ENCODE results near the gene PLA2G5.

The PLA2G5 gene

GRCh38 chr1:20086800-20087199 is 16.8 kb downstream of the PLA2G5 start:
- Histone ChIP-seq H3K27ac (ENCODE audit: low read depth in 2 of 2, low read length in 2 of 2) (no peak overlapping the region), H3K4me3 (ENCODE audit: low read length in 2 of 2) (no peak overlapping the region), H3K27me3 (ENCODE audit: control insufficient read depth in 2 of 2, insufficient read depth in 2 of 2, low read length in 2 of 2) (no peaks in the 10 kb centered on the region), H3K4me1 (ENCODE audit: control insufficient read depth in 2 of 2, insufficient read depth in 2 of 2, low read length in 2 of 2) (no peaks in the 10 kb centered on the region), H3K9ac (ENCODE audit: low read depth in 1 of 2, low read length in 2 of 2) (no peak overlapping the region), H3K9me3 (ENCODE audit: control insufficient read depth in 2 of 2, low read length in 2 of 2) (no peaks in the 10 kb centered on the region), H3K36me3 (ENCODE audit: control insufficient read depth in 2 of 2, insufficient read depth in 2 of 2, low read length in 2 of 2) (no peaks in the 10 kb centered on the region)

- H3K9ac ChIP-seq (ENCODE audit: low read depth in 1 of 2, low read length in 2 of 2) = no peak overlapping the region
- H3K4me1 ChIP-seq (ENCODE audit: control insufficient read depth in 2 of 2, insufficient read depth in 2 of 2, low read length in 2 of 2) = no peaks in the 10 kb centered on the region
- H3K27me3 ChIP-seq (ENCODE audit: control insufficient read depth in 2 of 2, insufficient read depth in 2 of 2, low read length in 2 of 2) = no peaks in the 10 kb centered on the region
- H3K4me3 ChIP-seq (ENCODE audit: low read length in 2 of 2) = no peak overlapping the region
- H3K27ac ChIP-seq (ENCODE audit: low read depth in 2 of 2, low read length in 2 of 2) = no peak overlapping the region
- H3K9me3 ChIP-seq (ENCODE audit: control insufficient read depth in 2 of 2, low read length in 2 of 2) = no peaks in the 10 kb centered on the region
- H3K36me3 ChIP-seq (ENCODE audit: control insufficient read depth in 2 of 2, insufficient read depth in 2 of 2, low read length in 2 of 2) = no peaks in the 10 kb centered on the region
Measured at GRCh38 chr1:20087668-20088067, 17.7 kb downstream of the PLA2G5 start.

DNA sequence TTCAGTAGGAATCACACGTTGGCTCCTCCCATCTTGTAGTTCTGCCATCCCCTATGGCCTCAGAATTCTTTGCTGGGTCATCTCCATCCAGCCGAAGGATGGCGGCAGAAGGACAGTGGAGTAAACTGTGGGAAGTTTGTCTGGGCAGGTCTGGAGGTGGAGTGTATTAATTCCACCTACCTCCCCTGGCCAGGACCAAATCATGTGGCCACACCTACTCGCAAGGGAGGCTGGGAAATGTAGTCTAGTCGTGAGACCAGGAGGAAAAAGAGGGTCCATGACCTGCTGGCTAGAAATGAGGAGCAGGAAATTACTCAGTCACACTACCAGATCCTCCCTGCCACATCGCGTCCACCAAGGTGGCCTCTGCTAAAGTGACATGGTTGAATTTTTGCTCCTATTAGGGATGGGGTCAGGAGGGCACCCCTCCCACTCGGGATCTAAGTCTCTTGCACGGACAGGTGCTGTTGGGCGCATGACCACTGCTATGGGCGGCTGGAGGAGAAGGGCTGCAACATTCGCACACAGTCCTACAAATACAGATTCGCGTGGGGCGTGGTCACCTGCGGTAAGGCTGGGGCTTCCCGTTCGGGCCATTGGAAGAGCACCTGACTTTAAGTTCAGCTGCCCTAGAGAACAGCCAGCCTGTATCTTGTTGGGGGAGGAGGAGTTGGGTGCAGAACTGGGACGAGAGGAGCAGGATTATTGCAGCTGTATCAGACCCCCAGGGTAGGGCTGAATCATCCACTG is 19.5 kb downstream of the PLA2G5 start:
- Histone ChIP-seq H3K36me3 (ENCODE audit: control insufficient read depth in 2 of 2, insufficient read depth in 2 of 2, low read length in 2 of 2) (no peaks in the 10 kb centered on the region), H3K4me1 (ENCODE audit: control insufficient read depth in 2 of 2, insufficient read depth in 2 of 2, low read length in 2 of 2) (no peaks in the 10 kb centered on the region), H3K9ac (ENCODE audit: low read depth in 1 of 2, low read length in 2 of 2) (no peak overlapping the region), H3K27me3 (ENCODE audit: control insufficient read depth in 2 of 2, insufficient read depth in 2 of 2, low read length in 2 of 2) (no peaks in the 10 kb centered on the region), H3K27ac (ENCODE audit: low read depth in 2 of 2, low read length in 2 of 2) (no peak overlapping the region), H3K4me3 (ENCODE audit: low read length in 2 of 2) (no peak overlapping the region), H3K9me3 (ENCODE audit: control insufficient read depth in 2 of 2, low read length in 2 of 2) (no peaks in the 10 kb centered on the region)

DNA sequence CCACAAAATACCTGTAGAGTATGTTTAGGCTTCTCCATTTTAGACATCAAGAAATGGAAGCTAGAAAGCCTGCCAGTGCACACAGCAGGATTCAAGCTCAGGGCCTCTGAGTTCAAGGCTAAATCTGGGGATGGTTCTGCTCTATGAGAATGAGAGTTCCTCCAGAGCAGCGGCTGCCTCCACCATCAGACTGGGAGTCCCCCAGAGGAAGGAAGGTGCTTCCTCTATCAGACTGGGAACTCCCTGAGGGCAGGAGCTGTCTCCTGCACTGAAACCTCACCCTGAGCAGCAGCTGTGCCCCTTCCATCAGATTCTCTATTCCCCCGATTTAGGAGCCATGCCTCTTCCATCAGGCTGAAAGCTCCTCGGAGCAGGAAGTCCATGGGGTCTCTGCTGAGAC is 20.1 kb downstream of the PLA2G5 start:
- Histone ChIP-seq H3K9ac (ENCODE audit: low read depth in 1 of 2, low read length in 2 of 2) (no peak overlapping the region), H3K4me1 (ENCODE audit: control insufficient read depth in 2 of 2, insufficient read depth in 2 of 2, low read length in 2 of 2) (no peaks in the 10 kb centered on the region), H3K36me3 (ENCODE audit: control insufficient read depth in 2 of 2, insufficient read depth in 2 of 2, low read length in 2 of 2) (no peaks in the 10 kb centered on the region), H3K27ac (ENCODE audit: low read depth in 2 of 2, low read length in 2 of 2) (no peak overlapping the region), H3K4me3 (ENCODE audit: low read length in 2 of 2) (no peak overlapping the region), H3K27me3 (ENCODE audit: control insufficient read depth in 2 of 2, insufficient read depth in 2 of 2, low read length in 2 of 2) (no peaks in the 10 kb centered on the region), H3K9me3 (ENCODE audit: control insufficient read depth in 2 of 2, low read length in 2 of 2) (no peaks in the 10 kb centered on the region)

GRCh38 chr1:20090641-20091040 is 20.6 kb downstream of the PLA2G5 start:
- H3K27me3 ChIP-seq (ENCODE audit: control insufficient read depth in 2 of 2, insufficient read depth in 2 of 2, low read length in 2 of 2) = no peaks in the 10 kb centered on the region
- no peaks in the 10 kb centered on the region for H3K36me3 ChIP-seq (ENCODE audit: control insufficient read depth in 2 of 2, insufficient read depth in 2 of 2, low read length in 2 of 2)
- H3K27ac ChIP-seq (ENCODE audit: low read depth in 2 of 2, low read length in 2 of 2) = no peak overlapping the region
- H3K4me3 ChIP-seq (ENCODE audit: low read length in 2 of 2) = no peak overlapping the region
- H3K4me1 ChIP-seq (ENCODE audit: control insufficient read depth in 2 of 2, insufficient read depth in 2 of 2, low read length in 2 of 2) = no peaks in the 10 kb centered on the region
- no peaks in the 10 kb centered on the region for H3K9me3 ChIP-seq (ENCODE audit: control insufficient read depth in 2 of 2, low read length in 2 of 2)
- H3K9ac ChIP-seq (ENCODE audit: low read depth in 1 of 2, low read length in 2 of 2) = no peak overlapping the region

GRCh38 chr1:20093303-20093702 is 23.3 kb downstream of the PLA2G5 start:
- Histone ChIP-seq H3K36me3 (ENCODE audit: control insufficient read depth in 2 of 2, insufficient read depth in 2 of 2, low read length in 2 of 2) (no peaks in the 10 kb centered on the region), H3K9ac (ENCODE audit: low read depth in 1 of 2, low read length in 2 of 2) (no peak overlapping the region), H3K27me3 (ENCODE audit: control insufficient read depth in 2 of 2, insufficient read depth in 2 of 2, low read length in 2 of 2) (no peaks in the 10 kb centered on the region), H3K27ac (ENCODE audit: low read depth in 2 of 2, low read length in 2 of 2) (peak overlapping the region in 1 of 2 donors; percentile 30), H3K4me3 (ENCODE audit: low read length in 2 of 2) (no peak overlapping the region), H3K9me3 (ENCODE audit: control insufficient read depth in 2 of 2, low read length in 2 of 2) (no peaks in the 10 kb centered on the region), H3K4me1 (ENCODE audit: control insufficient read depth in 2 of 2, insufficient read depth in 2 of 2, low read length in 2 of 2) (no peaks in the 10 kb centered on the region)

- no peaks in the 10 kb centered on the region for H3K36me3 ChIP-seq (ENCODE audit: control insufficient read depth in 2 of 2, insufficient read depth in 2 of 2, low read length in 2 of 2)
- no peak overlapping the region for H3K9ac ChIP-seq (ENCODE audit: low read depth in 1 of 2, low read length in 2 of 2)
- no peak overlapping the region for H3K4me3 ChIP-seq (ENCODE audit: low read length in 2 of 2)
- no peaks in the 10 kb centered on the region for H3K27me3 ChIP-seq (ENCODE audit: control insufficient read depth in 2 of 2, insufficient read depth in 2 of 2, low read length in 2 of 2)
- no peak overlapping the region for H3K27ac ChIP-seq (ENCODE audit: low read depth in 2 of 2, low read length in 2 of 2)
- H3K9me3 ChIP-seq (ENCODE audit: control insufficient read depth in 2 of 2, low read length in 2 of 2) = no peaks in the 10 kb centered on the region
- no peaks in the 10 kb centered on the region for H3K4me1 ChIP-seq (ENCODE audit: control insufficient read depth in 2 of 2, insufficient read depth in 2 of 2, low read length in 2 of 2)
Measured at GRCh38 chr1:20093940-20094391, 24.0 kb downstream of the PLA2G5 start.

DNA sequence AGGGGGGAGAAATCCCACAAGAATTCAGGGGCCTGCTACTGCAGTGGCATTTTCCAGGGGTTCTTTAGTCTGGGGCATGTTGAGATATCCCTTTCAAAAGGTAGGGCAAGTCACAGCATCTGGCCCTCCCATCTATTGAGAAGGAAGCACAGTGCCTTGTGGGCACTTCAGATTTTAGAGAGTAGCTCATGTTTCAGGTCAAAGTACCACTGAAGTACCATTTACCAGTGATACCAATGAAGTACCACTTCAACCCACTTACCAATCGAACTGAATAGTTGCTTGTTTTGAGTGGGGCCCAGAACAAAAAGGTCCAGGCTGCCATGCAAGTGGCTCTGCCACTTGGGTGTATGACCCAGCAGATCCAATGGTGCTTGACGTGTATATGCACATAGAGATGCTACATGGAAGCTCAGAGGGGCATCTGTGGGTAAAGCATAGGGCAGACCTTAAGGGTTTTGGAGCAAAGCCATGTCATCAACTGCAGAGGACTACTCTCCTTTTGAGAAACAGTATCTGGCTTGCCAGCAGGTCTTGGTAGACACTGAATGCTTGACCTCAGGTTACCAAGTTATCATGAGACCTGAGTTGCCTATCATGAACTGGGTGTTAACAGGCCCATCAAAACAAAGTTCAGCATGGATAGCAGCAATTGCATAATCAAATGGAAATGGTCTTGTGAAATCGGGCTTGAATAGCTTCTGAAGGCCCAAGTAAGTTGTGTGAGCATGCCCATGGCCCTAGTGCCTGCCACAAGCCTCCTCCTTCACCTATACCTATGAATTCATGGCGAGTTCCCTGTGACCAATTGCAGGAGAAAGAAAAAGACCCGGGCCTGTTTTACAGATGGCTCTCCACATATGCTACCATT is 25.8 kb downstream of the PLA2G5 start:
- Histone ChIP-seq H3K4me3 (ENCODE audit: low read length in 2 of 2) (no peak overlapping the region), H3K9me3 (ENCODE audit: control insufficient read depth in 2 of 2, low read length in 2 of 2) (no peaks in the 10 kb centered on the region), H3K27me3 (ENCODE audit: control insufficient read depth in 2 of 2, insufficient read depth in 2 of 2, low read length in 2 of 2) (no peaks in the 10 kb centered on the region), H3K27ac (ENCODE audit: low read depth in 2 of 2, low read length in 2 of 2) (no peak overlapping the region), H3K4me1 (ENCODE audit: control insufficient read depth in 2 of 2, insufficient read depth in 2 of 2, low read length in 2 of 2) (no peaks in the 10 kb centered on the region), H3K9ac (ENCODE audit: low read depth in 1 of 2, low read length in 2 of 2) (no peak overlapping the region), H3K36me3 (ENCODE audit: control insufficient read depth in 2 of 2, insufficient read depth in 2 of 2, low read length in 2 of 2) (no peaks in the 10 kb centered on the region)

- Histone ChIP-seq H3K9me3 (ENCODE audit: control insufficient read depth in 2 of 2, low read length in 2 of 2) (no peaks in the 10 kb centered on the region), H3K27me3 (ENCODE audit: control insufficient read depth in 2 of 2, insufficient read depth in 2 of 2, low read length in 2 of 2) (no peaks in the 10 kb centered on the region), H3K9ac (ENCODE audit: low read depth in 1 of 2, low read length in 2 of 2) (no peak overlapping the region), H3K36me3 (ENCODE audit: control insufficient read depth in 2 of 2, insufficient read depth in 2 of 2, low read length in 2 of 2) (no peaks in the 10 kb centered on the region), H3K4me3 (ENCODE audit: low read length in 2 of 2) (no peak overlapping the region), H3K4me1 (ENCODE audit: control insufficient read depth in 2 of 2, insufficient read depth in 2 of 2, low read length in 2 of 2) (no peaks in the 10 kb centered on the region), H3K27ac (ENCODE audit: low read depth in 2 of 2, low read length in 2 of 2) (no peak overlapping the region)
Measured at GRCh38 chr1:20096840-20097447, 26.9 kb downstream of the PLA2G5 start.

GRCh38 chr1:20099533-20099932 is 29.5 kb downstream of the PLA2G5 start:
- Histone ChIP-seq H3K9me3 (ENCODE audit: control insufficient read depth in 2 of 2, low read length in 2 of 2) (no peaks in the 10 kb centered on the region), H3K27ac (ENCODE audit: low read depth in 2 of 2, low read length in 2 of 2) (no peak overlapping the region), H3K27me3 (ENCODE audit: control insufficient read depth in 2 of 2, insufficient read depth in 2 of 2, low read length in 2 of 2) (no peaks in the 10 kb centered on the region), H3K9ac (ENCODE audit: low read depth in 1 of 2, low read length in 2 of 2) (no peak overlapping the region), H3K4me1 (ENCODE audit: control insufficient read depth in 2 of 2, insufficient read depth in 2 of 2, low read length in 2 of 2) (no peaks in the 10 kb centered on the region), H3K36me3 (ENCODE audit: control insufficient read depth in 2 of 2, insufficient read depth in 2 of 2, low read length in 2 of 2) (no peaks in the 10 kb centered on the region), H3K4me3 (ENCODE audit: low read length in 2 of 2) (no peak overlapping the region)

Data from mucosa of rectum (tissue), 2 donors.